ENCODE results near the gene PRR22.

Gene PRR22

GRCh38 chr19:5784581-5785147 is at the start of gene PRR22:
Gene PRR22, minus strand, starts transcription at chr19:5784746. Its CDS starts 86 bp downstream, at chr19:5784660.
- in situ Hi-C loops (cut with HindIII; ENCODE audit: low sequenced_read_pairs) = no loop called here
- H3K4me3 ChIP-seq (ENCODE audit: low read depth, low read length) = no peak within 1 kb of the TSS
- DNase-seq (ENCODE audit: low read depth, low spot score) = no peak
- TF ChIP-seq CTCF (IDR thresholded peaks at IDR 0.05; ENCODE audit: low read depth, low read length) = no peak

GRCh38 chr19:5832527-5833216 is 48.1 kb upstream of the PRR22 start:
- no peak for DNase-seq (ENCODE audit: low read depth, low spot score)
- no peak overlapping the region for H3K4me3 ChIP-seq (ENCODE audit: low read depth, low read length)
- TF ChIP-seq CTCF (IDR thresholded peaks at IDR 0.05; ENCODE audit: low read depth, low read length) = no peak
- in situ Hi-C loops (cut with HindIII; ENCODE audit: low sequenced_read_pairs) = no loop called here

GRCh38 chr19:5832061-5832460 is 47.5 kb upstream of the PRR22 start:
- no peak for TF ChIP-seq CTCF (IDR thresholded peaks at IDR 0.05; ENCODE audit: low read depth, low read length)
- in situ Hi-C loops (cut with HindIII; ENCODE audit: low sequenced_read_pairs) = no loop called here
- DNase-seq (ENCODE audit: low read depth, low spot score) = no peak
- no peak overlapping the region for H3K4me3 ChIP-seq (ENCODE audit: low read depth, low read length)

- no peak for DNase-seq (ENCODE audit: low read depth, low spot score)
- no peak for TF ChIP-seq CTCF (IDR thresholded peaks at IDR 0.05; ENCODE audit: low read depth, low read length)
- in situ Hi-C loops (cut with HindIII; ENCODE audit: low sequenced_read_pairs) = no loop called here
- no peak overlapping the region for H3K4me3 ChIP-seq (ENCODE audit: low read depth, low read length)
These were observed 46.6 kb upstream of the PRR22 start for GRCh38 chr19:5831159-5831558.

GRCh38 chr19:5829567-5830310 is 45.2 kb upstream of the PRR22 start:
- no peak for TF ChIP-seq CTCF (IDR thresholded peaks at IDR 0.05; ENCODE audit: low read depth, low read length)
- in situ Hi-C loops (cut with HindIII; ENCODE audit: low sequenced_read_pairs) = no loop called here
- no peak for DNase-seq (ENCODE audit: low read depth, low spot score)
- H3K4me3 ChIP-seq (ENCODE audit: low read depth, low read length) = no peak overlapping the region

GRCh38 chr19:5828661-5829566 is 44.4 kb upstream of the PRR22 start:
- in situ Hi-C loops (cut with HindIII; ENCODE audit: low sequenced_read_pairs) = no loop called here
- no peak for DNase-seq (ENCODE audit: low read depth, low spot score)
- no peak for TF ChIP-seq CTCF (IDR thresholded peaks at IDR 0.05; ENCODE audit: low read depth, low read length)
- H3K4me3 ChIP-seq (ENCODE audit: low read depth, low read length) = peak overlapping the region; percentile 70

All from astrocyte of the spinal cord (primary cell).